ENCODE results near the gene LARP4B. TPM values are rescaled to one million over a fixed set of nuclear protein-coding genes. Genes with fewer than 3 reads are reported as not detected.
A peak's percentile ranks its signal among the peaks of the same experiment; 100 is the strongest.

Gene LARP4B
- total and polyA plus RNA-seq, 2 of the 13 experiments (the other 11 are each of a cell fraction or from before 2014, with no cell fraction given), result 19.5 to 30.2 TPM

GRCh38 chr10:970311-971149 is 39.0 kb upstream of the LARP4B start (continued):
- TF ChIP-seq ZNF609 (CRISPR knock-in tag; IDR thresholded peaks at IDR 0.05; ENCODE audit: borderline replicate concordance) (peak; percentile 83), SETDB1 (CRISPR knock-in tag; IDR thresholded peaks at IDR 0.05; ENCODE audit: borderline replicate concordance) (no peak), ZNF691 (CRISPR knock-in tag; IDR thresholded peaks at IDR 0.05; ENCODE audit: borderline replicate concordance, low read depth) (no peak), XBP1 (CRISPR knock-in tag; IDR thresholded peaks at IDR 0.05) (no peak), BRCA1 (CRISPR knock-in tag; IDR thresholded peaks at IDR 0.05) (no peak), ZKSCAN1 (IDR thresholded peaks at IDR 0.05; ENCODE audit: low read length) (no peak), ZNF543 (CRISPR knock-in tag; IDR thresholded peaks at IDR 0.05) (no peak), ARNTL (CRISPR knock-in tag; IDR thresholded peaks at IDR 0.05) (no peak), GLI4 (CRISPR knock-in tag; IDR thresholded peaks at IDR 0.05; ENCODE audit: borderline replicate concordance) (0 out of 2 replicates have a peak, but pooled peaks have one; percentile 39), SRY (CRISPR knock-in tag; IDR thresholded peaks at IDR 0.05) (no peak), IKZF1 (IDR thresholded peaks at IDR 0.05) (no peak), ZBTB37 (CRISPR knock-in tag; IDR thresholded peaks at IDR 0.05) (no peak)
- TF ChIP-seq, protein P1, sequence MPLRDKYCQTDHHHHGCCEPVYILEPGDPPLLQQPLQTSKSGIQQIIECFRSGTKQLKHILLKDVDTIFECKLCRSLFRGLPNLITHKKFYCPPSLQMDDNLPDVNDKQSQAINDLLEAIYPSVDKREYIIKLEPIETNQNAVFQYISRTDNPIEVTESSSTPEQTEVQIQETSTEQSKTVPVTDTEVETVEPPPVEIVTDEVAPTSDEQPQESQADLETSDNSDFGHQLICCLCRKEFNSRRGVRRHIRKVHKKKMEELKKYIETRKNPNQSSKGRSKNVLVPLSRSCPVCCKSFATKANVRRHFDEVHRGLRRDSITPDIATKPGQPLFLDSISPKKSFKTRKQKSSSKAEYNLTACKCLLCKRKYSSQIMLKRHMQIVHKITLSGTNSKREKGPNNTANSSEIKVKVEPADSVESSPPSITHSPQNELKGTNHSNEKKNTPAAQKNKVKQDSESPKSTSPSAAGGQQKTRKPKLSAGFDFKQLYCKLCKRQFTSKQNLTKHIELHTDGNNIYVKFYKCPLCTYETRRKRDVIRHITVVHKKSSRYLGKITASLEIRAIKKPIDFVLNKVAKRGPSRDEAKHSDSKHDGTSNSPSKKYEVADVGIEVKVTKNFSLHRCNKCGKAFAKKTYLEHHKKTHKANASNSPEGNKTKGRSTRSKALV (CRISPR knock-in tag; IDR thresholded peaks at IDR 0.05), result no peak
- TF ChIP-seq, protein P2, sequence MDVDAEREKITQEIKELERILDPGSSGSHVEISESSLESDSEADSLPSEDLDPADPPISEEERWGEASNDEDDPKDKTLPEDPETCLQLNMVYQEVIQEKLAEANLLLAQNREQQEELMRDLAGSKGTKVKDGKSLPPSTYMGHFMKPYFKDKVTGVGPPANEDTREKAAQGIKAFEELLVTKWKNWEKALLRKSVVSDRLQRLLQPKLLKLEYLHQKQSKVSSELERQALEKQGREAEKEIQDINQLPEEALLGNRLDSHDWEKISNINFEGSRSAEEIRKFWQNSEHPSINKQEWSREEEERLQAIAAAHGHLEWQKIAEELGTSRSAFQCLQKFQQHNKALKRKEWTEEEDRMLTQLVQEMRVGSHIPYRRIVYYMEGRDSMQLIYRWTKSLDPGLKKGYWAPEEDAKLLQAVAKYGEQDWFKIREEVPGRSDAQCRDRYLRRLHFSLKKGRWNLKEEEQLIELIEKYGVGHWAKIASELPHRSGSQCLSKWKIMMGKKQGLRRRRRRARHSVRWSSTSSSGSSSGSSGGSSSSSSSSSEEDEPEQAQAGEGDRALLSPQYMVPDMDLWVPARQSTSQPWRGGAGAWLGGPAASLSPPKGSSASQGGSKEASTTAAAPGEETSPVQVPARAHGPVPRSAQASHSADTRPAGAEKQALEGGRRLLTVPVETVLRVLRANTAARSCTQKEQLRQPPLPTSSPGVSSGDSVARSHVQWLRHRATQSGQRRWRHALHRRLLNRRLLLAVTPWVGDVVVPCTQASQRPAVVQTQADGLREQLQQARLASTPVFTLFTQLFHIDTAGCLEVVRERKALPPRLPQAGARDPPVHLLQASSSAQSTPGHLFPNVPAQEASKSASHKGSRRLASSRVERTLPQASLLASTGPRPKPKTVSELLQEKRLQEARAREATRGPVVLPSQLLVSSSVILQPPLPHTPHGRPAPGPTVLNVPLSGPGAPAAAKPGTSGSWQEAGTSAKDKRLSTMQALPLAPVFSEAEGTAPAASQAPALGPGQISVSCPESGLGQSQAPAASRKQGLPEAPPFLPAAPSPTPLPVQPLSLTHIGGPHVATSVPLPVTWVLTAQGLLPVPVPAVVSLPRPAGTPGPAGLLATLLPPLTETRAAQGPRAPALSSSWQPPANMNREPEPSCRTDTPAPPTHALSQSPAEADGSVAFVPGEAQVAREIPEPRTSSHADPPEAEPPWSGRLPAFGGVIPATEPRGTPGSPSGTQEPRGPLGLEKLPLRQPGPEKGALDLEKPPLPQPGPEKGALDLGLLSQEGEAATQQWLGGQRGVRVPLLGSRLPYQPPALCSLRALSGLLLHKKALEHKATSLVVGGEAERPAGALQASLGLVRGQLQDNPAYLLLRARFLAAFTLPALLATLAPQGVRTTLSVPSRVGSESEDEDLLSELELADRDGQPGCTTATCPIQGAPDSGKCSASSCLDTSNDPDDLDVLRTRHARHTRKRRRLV (CRISPR knock-in tag; IDR thresholded peaks at IDR 0.05), result no peak
